Body of pancreas (tissue), 4 donors: ENCODE data around the gene FFAR4.

ENCODE experiments used
- CTCF ChIP-seq, 7 experiments: fragments of 450-650 bp in 4 of 7; fragments of 200-600 bp in 3 of 7; sonication (generic) in 3 of 7; IDR thresholded peaks; one replicate each; pipeline ENCODE4 v1.5.1; 2016 to 2019; ENCODE audit warnings: antibody characterized with exemption in 7 of 7
- POLR2A ChIP-seq, 3 donors: fragments of 450-650 bp; IDR thresholded peaks; one replicate each; pipeline ENCODE4 v1.6.1; 2016; ENCODE audit warnings: antibody characterized with exemption in 3 of 3, mild to moderate bottlenecking in 2 of 3

- no peak for TF ChIP-seq CTCF (IDR thresholded peaks at IDR 0.05)
- no peak for TF ChIP-seq POLR2A (IDR thresholded peaks at IDR 0.05)
Observed at GRCh38 chr10:93598157-93598556, 31.7 kb downstream of the FFAR4 start.
